Osteocyte (in vitro differentiated cells): ENCODE measurements around the gene CYBC1. TPM values are rescaled to one million over a fixed set of nuclear protein-coding genes. Genes with fewer than 3 reads are reported as not detected.

Source experiments
- DNase-seq: peaks from one replicate; pipeline ENCODE4 v3.0.0; 2021; ENCODE audit warnings: mixed read lengths; ENCODE audit not compliant: unreplicated experiment; ENCODE audit errors: extremely low spot score
- H3K27ac Mint-ChIP-seq: one replicate; pipeline ENCODE4 v1.8.0; 2021; ENCODE audit warnings: mild to moderate bottlenecking, mixed read lengths; ENCODE audit not compliant: unreplicated experiment
- H3K27me3 Mint-ChIP-seq: one replicate; pipeline ENCODE4 v1.8.0; 2021; ENCODE audit warnings: mixed read lengths; ENCODE audit not compliant: unreplicated experiment
- H3K36me3 Mint-ChIP-seq: one replicate; pipeline ENCODE4 v1.8.0; 2021; ENCODE audit warnings: mixed read lengths; ENCODE audit not compliant: unreplicated experiment
- H3K4me1 Mint-ChIP-seq: one replicate; pipeline ENCODE4 v1.8.0; 2021; ENCODE audit warnings: mixed read lengths; ENCODE audit not compliant: unreplicated experiment
- H3K4me3 Mint-ChIP-seq: one replicate; pipeline ENCODE4 v1.8.0; 2021; ENCODE audit warnings: mild to moderate bottlenecking, moderate library complexity, mixed read lengths; ENCODE audit not compliant: unreplicated experiment
- H3K9me3 Mint-ChIP-seq: one replicate; pipeline ENCODE4 v1.8.0; 2021; ENCODE audit warnings: mixed read lengths; ENCODE audit not compliant: unreplicated experiment
- total RNA-seq: library from RNA; stranded (reverse); gene quantifications from 2 replicates; pipeline ENCODE4 v1.2.1, GENCODE V29; 2021
- TF ChIP-seq, protein P1 (sequence below): fragments of 200-600 bp; sonication (generic); IDR thresholded peaks from 2 replicates; pipeline ENCODE4 v1.5.0; 2021; ENCODE audit warnings: antibody characterized with exemption, mild to moderate bottlenecking, moderate library complexity

Gene CYBC1
- total RNA-seq, 1 donor from 2014 or later, result 78.7 TPM

DNA sequence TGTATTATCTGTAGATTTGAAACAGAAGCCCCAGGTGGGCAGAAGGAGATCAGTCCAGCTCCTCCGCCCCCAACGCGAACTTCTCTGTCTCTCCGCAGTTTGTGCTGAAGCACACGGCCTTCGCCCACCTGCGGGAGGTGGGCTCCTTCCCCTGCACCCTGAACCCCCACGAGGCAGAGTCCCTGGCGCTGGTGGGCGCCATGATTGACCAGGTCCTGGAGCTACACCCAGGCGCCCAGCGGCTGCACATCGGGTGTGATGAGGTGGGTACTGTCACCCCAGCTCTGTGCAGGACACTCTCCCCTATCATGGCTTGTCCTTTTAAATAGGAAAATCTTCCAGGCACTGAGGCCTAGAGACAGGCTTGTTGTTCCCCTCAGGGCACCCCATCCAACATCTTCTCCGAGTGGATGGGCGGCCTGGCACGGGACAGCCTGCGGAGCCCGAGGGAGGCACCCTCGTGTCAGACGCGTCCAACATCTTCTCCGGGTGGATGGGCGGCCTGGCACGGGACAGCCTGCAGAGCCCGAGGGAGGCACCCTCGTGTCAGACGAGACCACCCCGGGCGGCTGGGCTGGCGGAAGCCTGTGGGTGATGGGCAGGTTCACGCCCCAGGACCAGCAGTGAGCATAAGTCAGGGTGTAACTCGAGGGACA, 16.9 kb downstream of the CYBC1 start:
- TF ChIP-seq, protein P1, sequence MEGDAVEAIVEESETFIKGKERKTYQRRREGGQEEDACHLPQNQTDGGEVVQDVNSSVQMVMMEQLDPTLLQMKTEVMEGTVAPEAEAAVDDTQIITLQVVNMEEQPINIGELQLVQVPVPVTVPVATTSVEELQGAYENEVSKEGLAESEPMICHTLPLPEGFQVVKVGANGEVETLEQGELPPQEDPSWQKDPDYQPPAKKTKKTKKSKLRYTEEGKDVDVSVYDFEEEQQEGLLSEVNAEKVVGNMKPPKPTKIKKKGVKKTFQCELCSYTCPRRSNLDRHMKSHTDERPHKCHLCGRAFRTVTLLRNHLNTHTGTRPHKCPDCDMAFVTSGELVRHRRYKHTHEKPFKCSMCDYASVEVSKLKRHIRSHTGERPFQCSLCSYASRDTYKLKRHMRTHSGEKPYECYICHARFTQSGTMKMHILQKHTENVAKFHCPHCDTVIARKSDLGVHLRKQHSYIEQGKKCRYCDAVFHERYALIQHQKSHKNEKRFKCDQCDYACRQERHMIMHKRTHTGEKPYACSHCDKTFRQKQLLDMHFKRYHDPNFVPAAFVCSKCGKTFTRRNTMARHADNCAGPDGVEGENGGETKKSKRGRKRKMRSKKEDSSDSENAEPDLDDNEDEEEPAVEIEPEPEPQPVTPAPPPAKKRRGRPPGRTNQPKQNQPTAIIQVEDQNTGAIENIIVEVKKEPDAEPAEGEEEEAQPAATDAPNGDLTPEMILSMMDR, result no peak
- Mint-ChIP-seq H3K36me3 (peaks cover 2% of the 10 kb centered on the region), H3K27ac (no peak overlapping the region), H3K27me3 (no peaks in the 10 kb centered on the region), H3K9me3 (no peaks in the 10 kb centered on the region), H3K4me3 (no peak overlapping the region), H3K4me1 (peaks cover 3% of the 10 kb centered on the region)
- no peak for DNase-seq

DNA sequence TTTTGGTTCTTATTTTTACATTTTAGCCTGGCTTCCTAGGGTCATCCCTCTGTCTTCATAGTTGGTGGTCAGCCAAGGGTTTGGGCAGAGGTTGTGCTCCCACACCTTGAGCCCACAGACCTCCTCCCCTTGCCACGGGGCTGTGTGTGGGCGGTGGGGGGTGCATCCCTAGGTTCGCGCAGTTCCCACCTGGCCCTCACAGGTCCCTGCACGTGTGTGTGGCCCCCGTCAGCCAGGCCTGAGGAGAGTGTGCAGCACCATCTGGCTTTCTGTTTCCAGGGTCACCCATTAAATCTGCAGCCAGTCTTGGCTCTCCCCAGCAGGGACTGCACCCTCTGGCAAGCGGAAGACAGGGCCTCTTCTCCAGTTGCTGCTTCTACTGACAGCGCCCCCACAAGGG, 18.5 kb downstream of the CYBC1 start:
- no peaks in the 10 kb centered on the region for H3K27me3 Mint-ChIP-seq
- DNase-seq, result no peak
- peaks cover 3% of the 10 kb centered on the region for H3K4me1 Mint-ChIP-seq
- H3K4me3 Mint-ChIP-seq, result no peak overlapping the region
- H3K36me3 Mint-ChIP-seq, result peaks cover 2% of the 10 kb centered on the region
- no peaks in the 10 kb centered on the region for H3K9me3 Mint-ChIP-seq
- TF ChIP-seq, protein P1, result no peak
- no peak overlapping the region for H3K27ac Mint-ChIP-seq

DNA sequence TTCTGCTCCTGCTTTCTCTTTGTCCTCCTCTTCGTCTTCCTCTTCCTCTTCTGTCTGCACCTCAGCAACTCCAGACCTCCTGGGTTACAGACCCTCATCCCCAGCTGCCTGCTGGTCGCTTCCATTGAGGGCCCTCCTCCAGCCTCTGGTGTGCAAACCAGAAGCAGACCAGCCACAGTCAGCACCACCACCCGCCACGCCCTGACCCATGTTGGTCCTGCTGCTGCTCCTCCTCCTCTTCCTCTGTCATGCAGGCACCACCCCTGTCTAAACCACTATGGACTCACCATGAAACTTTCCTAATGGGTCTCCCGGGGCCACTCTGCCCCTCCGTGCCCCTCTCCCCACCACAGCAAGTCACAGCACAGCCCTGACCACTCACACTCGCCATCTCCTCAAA, 20.7 kb downstream of the CYBC1 start:
- peaks cover 2% of the 10 kb centered on the region for H3K36me3 Mint-ChIP-seq
- no peak overlapping the region for H3K27ac Mint-ChIP-seq
- H3K9me3 Mint-ChIP-seq, result no peaks in the 10 kb centered on the region

GRCh38 chr17:82428546-82428945, 22.0 kb downstream of the CYBC1 start:
- no peak overlapping the region for H3K27ac Mint-ChIP-seq
- no peaks in the 10 kb centered on the region for H3K36me3 Mint-ChIP-seq
- no peaks in the 10 kb centered on the region for H3K9me3 Mint-ChIP-seq
- no peaks in the 10 kb centered on the region for H3K27me3 Mint-ChIP-seq
- H3K4me1 Mint-ChIP-seq, result no peaks in the 10 kb centered on the region
- H3K4me3 Mint-ChIP-seq, result no peak overlapping the region
- DNase-seq, result no peak
- TF ChIP-seq, protein P1, result no peak

More for the DNA sequence above, 20.7 kb downstream of the CYBC1 start:
- Mint-ChIP-seq H3K4me3 (no peak overlapping the region), H3K27me3 (no peaks in the 10 kb centered on the region), H3K4me1 (no peaks in the 10 kb centered on the region)
- no peak for DNase-seq
- TF ChIP-seq, protein P1, result no peak

DNA sequence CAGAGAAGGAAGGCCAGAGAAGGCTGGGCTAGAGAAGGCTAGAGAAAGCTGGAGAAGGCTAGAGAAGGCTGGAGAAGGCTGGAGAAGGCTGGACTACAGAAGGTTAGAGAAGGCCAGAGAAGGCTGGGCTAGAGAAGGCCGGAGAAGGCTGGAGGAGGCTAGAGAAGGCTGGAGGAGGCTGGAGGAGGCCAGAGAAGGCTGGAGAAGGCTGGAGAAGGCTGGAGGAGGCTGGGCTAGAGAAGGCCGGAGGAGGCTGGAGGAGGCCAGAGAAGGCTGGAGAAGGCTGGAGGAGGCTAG, 25.7 kb downstream of the CYBC1 start:
- no peaks in the 10 kb centered on the region for H3K27me3 Mint-ChIP-seq
- H3K4me1 Mint-ChIP-seq, result no peaks in the 10 kb centered on the region
- DNase-seq, result no peak
- H3K9me3 Mint-ChIP-seq, result no peaks in the 10 kb centered on the region
- H3K4me3 Mint-ChIP-seq, result no peak overlapping the region
- no peak overlapping the region for H3K27ac Mint-ChIP-seq
- TF ChIP-seq, protein P1, result no peak
- peaks cover 13% of the 10 kb centered on the region for H3K36me3 Mint-ChIP-seq
